Spleen (tissue), 11 donors: ENCODE measurements around the gene PROB1. TPM values are rescaled to one million over a fixed set of nuclear protein-coding genes. Genes with fewer than 3 reads are reported as not detected.
A peak's percentile ranks its signal among the peaks of the same experiment; 100 is the strongest.
"Not testable (repeated sequence)": the region's sequence is repeated elsewhere in the genome, so short reads cannot be mapped to it uniquely, and the experiment has no call there.

Experiments used
- DNase-seq: peaks from one replicate; pipeline ENCODE4 v3.0.0-alpha.2; 2020
- H3K27ac ChIP-seq, 8 donors: fragments of 200-600 bp; sonication (generic) in 7 of 8; 1 replicate in 4 of 8; 2 replicates in 4 of 8; pipeline versions ENCODE4 v1.5.0 to v1.8.0; 2016 to 2021; ENCODE audit warnings: inconsistent platforms in 4 of 8, mild to moderate bottlenecking in 4 of 8, moderate library complexity in 1 of 8
- H3K27me3 ChIP-seq, 7 donors: fragments of 200-600 bp; sonication (generic) in 6 of 7; replicated peaks in 1 of 7; 1 replicate in 4 of 7; 2 replicates in 3 of 7; pipeline versions ENCODE4 v1.5.0 to v1.8.0; 2016 to 2021; ENCODE audit warnings: inconsistent platforms in 3 of 7, mild to moderate bottlenecking in 1 of 7
- H3K36me3 ChIP-seq, 6 donors: fragments of 200-600 bp; sonication (generic) in 5 of 6; 1 replicate in 4 of 6; 2 replicates in 2 of 6; pipeline versions ENCODE4 v1.5.0 to v1.8.0; 2016 to 2021; ENCODE audit warnings: inconsistent platforms in 2 of 6
- H3K4me1 ChIP-seq, 6 donors: fragments of 200-600 bp; sonication (generic) in 5 of 6; 1 replicate in 3 of 6; 2 replicates in 3 of 6; pipeline versions ENCODE4 v1.5.0 to v1.8.0; 2016 to 2021; ENCODE audit warnings: inconsistent platforms in 3 of 6
- H3K4me3 ChIP-seq, 8 donors: fragments of 200-600 bp; sonication (generic) in 7 of 8; 1 replicate in 4 of 8; 2 replicates in 4 of 8; pipeline versions ENCODE4 v1.5.0 to v1.8.0; 2016 to 2021; ENCODE audit warnings: inconsistent platforms in 4 of 8, mild to moderate bottlenecking in 4 of 8, moderate library complexity in 2 of 8
- H3K9me3 ChIP-seq, 8 donors: fragments of 200-600 bp; sonication (generic) in 7 of 8; 1 replicate in 4 of 8; 2 replicates in 4 of 8; pipeline versions ENCODE4 v1.5.0 to v1.8.0; 2016 to 2021; ENCODE audit warnings: inconsistent platforms in 4 of 8
- POLR2A ChIP-seq, 3 donors: fragments of 450-650 bp; IDR thresholded peaks; one replicate each; pipeline ENCODE4 v1.5.1; 2017; ENCODE audit warnings: antibody characterized with exemption in 3 of 3, mild to moderate bottlenecking in 1 of 3
- POLR2AphosphoS5 ChIP-seq, 3 donors: sonication (generic); formaldehyde crosslinking; IDR thresholded peaks; one replicate each; pipeline ENCODE4 v1.5.1; 2017; ENCODE audit warnings: antibody characterized with exemption in 3 of 3
- WGBS, 5 donors: extraction: QIAGEN DNeasy Blood & Tissue Kit in 3 of 5; methylation state at CpG; one replicate each; pipeline versions ENCODE4 v1.1.5 to v1.1.7; 2013 to 2018; 5-methylcytosine and 5-hydroxymethylcytosine counted together
- intact Hi-C: fragments of 100-400 bp; cut with DNase I; formaldehyde crosslinking; loops from one replicate; pipeline ENCODE4 v1.15.0; 2023; ENCODE audit warnings: low total_unique reads
- polyA plus RNA-seq, 3 donors: library from polyadenylated mRNA; stranded (reverse); fragments of 200-250 nt; gene quantifications; one replicate each; pipeline ENCODE4 v1.2.1, GENCODE V29; 2013
- total RNA-seq, 7 donors: library from RNA; depleted of rRNA in 3 of 7; stranded (reverse); fragments of >200 nt in 3 of 7; fragmentation: NEBNext Ultra II Directional in 4 of 7; extraction: Animal tissue kit (Norgen Biotek cat#: 25700) in 4 of 7; gene quantifications; one replicate each; pipeline versions ENCODE4 v1.1.0 to v1.2.1, GENCODE V29; 2016 to 2021
- TF ChIP-seq, protein P1 (sequence below), 11 experiments: fragments of 200-600 bp in 7 of 11; fragments of 450-650 bp in 4 of 11; sonication (generic) in 4 of 11; IDR thresholded peaks in 8 of 11; conservative IDR thresholded peaks in 3 of 11; 1 replicate in 7 of 11; 2 replicates in 4 of 11; pipeline versions ENCODE4 v1.4.0 to v1.8.0; 2016 to 2021; ENCODE audit warnings: antibody characterized with exemption in 11 of 11, inconsistent platforms in 4 of 11, mild to moderate bottlenecking in 1 of 11
- donor health status: healthy with polysubstance abuse.
- donor health status: DM: no; HTN: no; CAD: no; lungs with moderate emphysema.
- donor health status: DM: no; HTN: no; CAD: no.
- donor health status: Bipolar disorder and iron deficiency.
- donor health status: healthy.
- donor health status: DM: no; HTN: no; CAD: no.
- donor health status: DM: yes; HTN: yes; CAD: no.

Gene PROB1
- total and polyA plus RNA-seq, 10 donors, result 0.33 to 3.2 (median 1.6) TPM

DNA sequence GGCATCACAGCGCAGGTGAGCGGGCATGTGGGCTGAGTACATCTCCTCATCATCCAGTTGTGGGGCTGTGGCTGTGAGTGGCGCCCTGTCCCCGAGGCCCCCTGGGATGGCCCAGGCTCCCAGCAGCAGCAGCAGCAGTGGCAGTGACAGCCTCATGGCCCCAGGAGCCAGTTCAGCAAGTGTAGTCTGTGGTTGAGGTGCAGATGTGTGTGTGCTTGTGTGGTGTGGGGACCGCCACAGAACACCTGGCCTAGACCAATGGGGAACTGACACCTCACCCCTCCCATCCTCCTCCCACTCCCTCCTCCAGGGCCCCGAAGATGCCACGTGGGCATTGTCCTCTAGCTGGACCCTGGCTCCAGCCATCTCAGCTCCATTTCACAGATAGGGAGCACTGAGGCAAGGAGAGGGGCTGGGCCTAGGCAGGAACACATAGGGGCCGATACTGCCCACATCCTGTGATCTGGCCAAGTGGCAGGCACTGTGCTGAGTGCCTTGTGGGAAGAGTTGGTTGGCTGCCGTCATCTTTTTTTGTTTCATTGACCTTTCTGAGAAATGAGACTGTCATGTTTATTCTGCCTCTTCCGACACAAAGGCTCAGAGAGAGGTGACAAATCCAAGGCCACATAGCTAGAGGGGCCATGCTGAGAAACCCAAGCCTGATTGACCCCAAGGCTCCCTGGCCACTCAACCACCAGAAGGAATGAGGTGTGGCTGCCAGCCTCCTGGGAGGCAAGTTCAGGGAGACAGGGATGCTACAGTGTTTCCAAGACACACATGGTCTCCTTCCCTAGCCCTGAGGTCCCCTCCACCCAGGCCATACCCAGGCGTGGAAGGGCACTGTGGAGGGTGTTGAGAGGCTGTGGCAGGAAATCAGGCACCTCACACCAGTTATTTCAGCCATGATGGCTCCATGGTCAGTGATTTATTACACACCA lies 4.9 kb downstream of the PROB1 start, which contains the start of gene MZB1:
MZB1 (minus strand) TSS at position 213 of the 938 bp plus-strand sequence; CDS start at position 156, 57 bp downstream.
- peak within 1 kb of the TSS in 7 of 8 donors; percentile 23 to 70 (median 28) for H3K4me3 ChIP-seq
- DNase-seq, result peak; percentile 91
- TF ChIP-seq POLR2AphosphoS5 (IDR thresholded peaks at IDR 0.05) (peak; percentile 85 to 95 (median 94)), POLR2A (IDR thresholded peaks at IDR 0.05) (peak in 1 of 3 donors; percentile 74)
- TF ChIP-seq, protein P1, sequence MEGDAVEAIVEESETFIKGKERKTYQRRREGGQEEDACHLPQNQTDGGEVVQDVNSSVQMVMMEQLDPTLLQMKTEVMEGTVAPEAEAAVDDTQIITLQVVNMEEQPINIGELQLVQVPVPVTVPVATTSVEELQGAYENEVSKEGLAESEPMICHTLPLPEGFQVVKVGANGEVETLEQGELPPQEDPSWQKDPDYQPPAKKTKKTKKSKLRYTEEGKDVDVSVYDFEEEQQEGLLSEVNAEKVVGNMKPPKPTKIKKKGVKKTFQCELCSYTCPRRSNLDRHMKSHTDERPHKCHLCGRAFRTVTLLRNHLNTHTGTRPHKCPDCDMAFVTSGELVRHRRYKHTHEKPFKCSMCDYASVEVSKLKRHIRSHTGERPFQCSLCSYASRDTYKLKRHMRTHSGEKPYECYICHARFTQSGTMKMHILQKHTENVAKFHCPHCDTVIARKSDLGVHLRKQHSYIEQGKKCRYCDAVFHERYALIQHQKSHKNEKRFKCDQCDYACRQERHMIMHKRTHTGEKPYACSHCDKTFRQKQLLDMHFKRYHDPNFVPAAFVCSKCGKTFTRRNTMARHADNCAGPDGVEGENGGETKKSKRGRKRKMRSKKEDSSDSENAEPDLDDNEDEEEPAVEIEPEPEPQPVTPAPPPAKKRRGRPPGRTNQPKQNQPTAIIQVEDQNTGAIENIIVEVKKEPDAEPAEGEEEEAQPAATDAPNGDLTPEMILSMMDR (IDR thresholded peaks at IDR 0.05 in 8 of 11, conservative IDR thresholded peaks at IDR 0.05 in 3 of 11), result no peak
- peaks cover 0 to 33% (median 15%) of the 10 kb centered on the region in 7 donors for H3K27me3 ChIP-seq
- no peaks in the 10 kb centered on the region for H3K9me3 ChIP-seq
- 34 to 50% (median 42%) methylated on average over 8 to 11 of the region's 11 CpGs for WGBS, 5 donors
- intact Hi-C loops, result loop anchor here (10.0 kb wide), 1 partner anchor 95 kb away; the partner anchor contains the start of gene MATR3
- H3K36me3 ChIP-seq, result no peaks in the 10 kb centered on the region
- H3K4me1 ChIP-seq, result peaks cover 31 to 100% (median 93%) of the 10 kb centered on the region in 6 donors
- peak within 1 kb of the TSS; percentile 30 to 91 (median 78) for H3K27ac ChIP-seq

DNA sequence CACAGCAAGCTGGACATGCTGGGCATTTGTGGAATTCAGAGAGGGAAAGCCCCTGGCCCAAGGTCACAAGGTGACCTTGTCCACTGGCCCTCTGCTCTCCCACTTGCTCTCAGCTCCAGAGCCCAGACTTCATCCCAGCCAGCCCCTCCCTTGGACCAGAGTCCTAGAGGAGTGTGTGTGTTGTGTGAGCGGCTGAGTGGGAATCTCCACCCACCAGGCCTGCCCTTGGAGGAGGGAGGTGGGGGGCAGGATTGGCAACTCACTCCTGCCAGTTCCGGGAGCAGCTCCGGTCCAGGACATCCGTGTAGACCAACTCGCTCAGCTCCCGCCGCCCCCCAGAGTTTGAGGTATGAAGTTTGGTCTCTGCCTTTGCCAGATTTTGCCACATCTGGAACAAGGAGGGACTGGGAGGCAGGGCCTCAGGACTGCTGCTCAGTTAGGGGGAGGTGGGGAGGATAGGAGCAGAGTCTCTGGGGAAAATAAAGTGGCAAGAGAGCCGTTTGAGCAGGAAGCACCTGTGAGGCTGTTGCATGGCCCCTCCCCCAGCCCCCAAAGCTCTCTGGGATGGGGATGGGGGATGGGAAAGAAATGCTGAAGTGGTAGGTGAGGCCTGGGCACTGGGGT lies 6.6 kb downstream of the PROB1 start:
- WGBS, 5 donors, result 8 to 21% (median 15%) methylated on average over 8 of the region's 8 CpGs
- H3K4me3 ChIP-seq, result peak overlapping the region in 6 of 8 donors; percentile 23 to 70 (median 30)
- no peaks in the 10 kb centered on the region for H3K36me3 ChIP-seq
- peaks cover 40 to 100% (median 93%) of the 10 kb centered on the region in 6 donors for H3K4me1 ChIP-seq
- H3K27ac ChIP-seq, result peak overlapping the region in 7 of 8 donors; percentile 29 to 91 (median 80)
- H3K27me3 ChIP-seq, result peaks cover 0 to 17% (median 1%) of the 10 kb centered on the region in 7 donors
- intact Hi-C loops, result loop anchor here (10.0 kb wide), 1 partner anchor 94 kb away; the partner anchor contains the start of gene MATR3
- TF ChIP-seq, protein P1 (IDR thresholded peaks at IDR 0.05 in 8 of 11, conservative IDR thresholded peaks at IDR 0.05 in 3 of 11), result no peak
- peak; percentile 56 to 63 (median 60) for TF ChIP-seq POLR2AphosphoS5 (IDR thresholded peaks at IDR 0.05)
- no peaks in the 10 kb centered on the region for H3K9me3 ChIP-seq
- peak; percentile 85 for DNase-seq

GRCh38 chr5:139387611-139388197 lies 7.2 kb downstream of the PROB1 start:
- TF ChIP-seq, protein P1 (IDR thresholded peaks at IDR 0.05 in 8 of 11, conservative IDR thresholded peaks at IDR 0.05 in 3 of 11), result no peak
- TF ChIP-seq POLR2A (IDR thresholded peaks at IDR 0.05), result no peak
- no peak for TF ChIP-seq POLR2AphosphoS5 (IDR thresholded peaks at IDR 0.05)

DNA sequence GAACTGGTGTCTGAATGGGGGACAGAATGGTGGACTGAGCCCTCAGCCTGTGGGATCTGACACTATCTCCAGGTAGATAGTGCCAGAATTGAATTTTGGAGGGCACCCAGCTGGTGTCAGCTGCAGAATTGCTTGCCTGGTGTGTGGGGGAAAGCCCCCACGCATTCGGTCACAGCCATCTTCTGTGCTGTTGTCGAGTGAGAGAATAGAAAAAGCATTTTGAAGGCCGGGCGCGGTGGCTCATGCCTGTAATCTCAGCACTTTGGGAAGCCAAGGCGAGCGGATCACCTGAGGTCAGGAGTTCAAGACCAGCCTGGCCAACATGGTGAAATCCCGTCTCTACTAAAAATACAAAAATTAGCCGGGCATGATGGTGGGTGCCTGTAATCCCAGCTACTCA lies 7.9 kb downstream of the PROB1 start:
- peaks cover 37 to 99% (median 80%) of the 10 kb centered on the region in 6 donors for H3K4me1 ChIP-seq
- H3K27me3 ChIP-seq, H3K9me3 ChIP-seq, H3K4me3 ChIP-seq, H3K36me3 ChIP-seq: not testable (repeated sequence)
- 83 to 92% (median 91%) methylated on average over 9 to 10 of the region's 10 CpGs for WGBS, 5 donors
- intact Hi-C loops, result loop anchor here (10.0 kb wide), 1 partner anchor 92 kb away; the partner anchor contains the start of gene MATR3
- DNase-seq, result peak; percentile 66
- peak overlapping the region in 3 of 8 donors; percentile 80 to 91 (median 84) for H3K27ac ChIP-seq

More at GRCh38 chr5:139387611-139388197, 7.2 kb downstream of the PROB1 start:
- H3K9me3 ChIP-seq, result no peaks in the 10 kb centered on the region
- intact Hi-C loops, result loop anchor here (10.0 kb wide), 1 partner anchor 93 kb away; the partner anchor contains the start of gene MATR3
- peaks cover 0 to 11% (median 0%) of the 10 kb centered on the region in 7 donors for H3K27me3 ChIP-seq
- DNase-seq, result peak; percentile 76
- peaks cover 40 to 100% (median 87%) of the 10 kb centered on the region in 6 donors for H3K4me1 ChIP-seq
- H3K27ac ChIP-seq, result peak overlapping the region in 7 of 8 donors; percentile 29 to 91 (median 80)
- H3K4me3 ChIP-seq, result peak overlapping the region in 3 of 8 donors; percentile 26 to 70 (median 44)
- WGBS, 5 donors, result 22 to 42% (median 28%) methylated on average over 2 to 10 of the region's 10 CpGs
- H3K36me3 ChIP-seq, result no peaks in the 10 kb centered on the region
